NCI-H1694 (cell line): ENCODE results near the gene PRR4.

Experiments
- DNase-seq: peaks from one replicate; lab custom pipeline; 2025; lab: John Stamatoyannopoulos, UW

Gene PRR4

GRCh38 chr12:10801741-10802140 lies 47.5 kb downstream of the PRR4 start:
- DNase-seq, result no peak
